DND-41 (cell line): ENCODE data around the gene ELOVL5.
"Not testable (repeated sequence)": the region's sequence is repeated elsewhere in the genome, so short reads cannot be mapped to it uniquely, and the experiment has no call there.

ENCODE experiments used
- ATAC-seq: fragments of 200-7000 bp; cut with Tn5 transposase; 3 replicates; pipeline ENCODE4 v1.9.1; 2021; ENCODE audit warnings: low read depth; ENCODE audit not compliant: insufficient read depth
- DNase-seq: peaks from one replicate; pipeline ENCODE4 v3.0.0-alpha.2; 2020
- H2AFZ ChIP-seq: 2 replicates; pipeline ENCODE4 v1.6.0; 2012; ENCODE audit warnings: low read depth, low read length
- H3K27ac ChIP-seq: 2 replicates; pipeline ENCODE4 v1.5.1; 2012; ENCODE audit warnings: low read length, inconsistent platforms
- H3K27me3 ChIP-seq: fragments of 200-600 bp; sonication (generic); 2 replicates; pipeline ENCODE4 v1.6.0; 2012; ENCODE audit warnings: low read length, mild to moderate bottlenecking, inconsistent platforms; ENCODE audit not compliant: insufficient read depth, poor library complexity
- H3K36me3 ChIP-seq: 2 replicates; pipeline ENCODE4 v1.5.1; 2012; ENCODE audit warnings: low read length, inconsistent platforms; ENCODE audit not compliant: insufficient read depth
- H3K4me1 ChIP-seq: 2 replicates; pipeline ENCODE4 v1.5.1; 2012; ENCODE audit warnings: mild to moderate bottlenecking, low read length; ENCODE audit not compliant: insufficient read depth
- H3K4me2 ChIP-seq: 2 replicates; pipeline ENCODE4 v1.6.0; 2012; ENCODE audit warnings: mild to moderate bottlenecking, moderate library complexity, low read length, inconsistent platforms; ENCODE audit not compliant: insufficient read depth
- H3K4me3 ChIP-seq, 2 experiments: fragments of 200-600 bp in 1 of 2; shearing (Covaris generic) in 1 of 2; 2 replicates each; pipeline ENCODE4 v1.5.1; 2012 to 2016; ENCODE audit warnings: inconsistent platforms in 2 of 2, low read length in 2 of 2, mild to moderate bottlenecking in 2 of 2, low read depth in 1 of 2, moderate library complexity in 1 of 2
- H3K79me2 ChIP-seq: 2 replicates; pipeline ENCODE4 v1.6.0; 2012; ENCODE audit warnings: low read length, inconsistent platforms; ENCODE audit not compliant: insufficient read depth
- H3K9ac ChIP-seq: 2 replicates; pipeline ENCODE4 v1.6.0; 2012; ENCODE audit warnings: low read depth, mild to moderate bottlenecking, inconsistent platforms, low read length, moderate library complexity
- H3K9me3 ChIP-seq: 2 replicates; pipeline ENCODE4 v1.5.1; 2012; ENCODE audit warnings: low read length, moderate library complexity, mild to moderate bottlenecking, inconsistent platforms; ENCODE audit not compliant: insufficient read depth, severe bottlenecking
- H4K20me1 ChIP-seq: 2 replicates; pipeline ENCODE4 v1.6.0; 2012; ENCODE audit warnings: low read length; ENCODE audit not compliant: insufficient read depth
- EZH2 ChIP-seq: IDR thresholded peaks from 3 replicates; pipeline ENCODE4 v1.6.1; 2012; ENCODE audit warnings: borderline replicate concordance, low read depth, mild to moderate bottlenecking, moderate library complexity, low read length, inconsistent platforms; ENCODE audit not compliant: severe bottlenecking
- TF ChIP-seq, protein P1 (sequence below): IDR thresholded peaks from 2 replicates; pipeline ENCODE4 v1.5.1; 2012; ENCODE audit warnings: borderline replicate concordance, low read length, moderate library complexity, mild to moderate bottlenecking; ENCODE audit not compliant: poor library complexity, severe bottlenecking; ENCODE audit errors: extremely low read depth

Gene ELOVL5

DNA sequence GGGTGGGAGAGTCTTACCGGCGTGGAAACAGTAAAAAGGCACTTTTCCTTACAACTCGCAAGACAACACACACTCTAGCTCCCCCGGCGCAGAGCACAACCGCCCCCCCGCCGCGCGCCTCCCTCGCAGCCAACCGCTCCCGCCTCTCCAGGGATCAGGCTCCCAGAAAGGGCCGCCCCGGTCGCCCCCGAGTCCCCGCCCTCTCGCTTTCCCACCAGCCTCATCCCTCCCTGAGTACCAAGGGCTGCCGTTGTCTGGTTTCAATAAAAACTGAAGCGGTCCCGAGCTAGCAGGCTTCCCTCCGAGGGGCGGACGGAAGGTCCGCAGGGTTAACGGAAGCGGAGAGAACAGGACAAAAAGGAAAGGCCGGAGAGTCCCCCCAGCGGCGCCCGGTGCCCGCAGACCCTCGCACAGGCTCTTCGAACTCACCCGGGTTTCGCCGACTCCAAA lies 804 bp downstream of the ELOVL5 start:
- Histone ChIP-seq H3K4me1 (peaks cover 52% of the 10 kb centered on the region), H3K79me2 (peaks cover 63% of the 10 kb centered on the region)

DNA sequence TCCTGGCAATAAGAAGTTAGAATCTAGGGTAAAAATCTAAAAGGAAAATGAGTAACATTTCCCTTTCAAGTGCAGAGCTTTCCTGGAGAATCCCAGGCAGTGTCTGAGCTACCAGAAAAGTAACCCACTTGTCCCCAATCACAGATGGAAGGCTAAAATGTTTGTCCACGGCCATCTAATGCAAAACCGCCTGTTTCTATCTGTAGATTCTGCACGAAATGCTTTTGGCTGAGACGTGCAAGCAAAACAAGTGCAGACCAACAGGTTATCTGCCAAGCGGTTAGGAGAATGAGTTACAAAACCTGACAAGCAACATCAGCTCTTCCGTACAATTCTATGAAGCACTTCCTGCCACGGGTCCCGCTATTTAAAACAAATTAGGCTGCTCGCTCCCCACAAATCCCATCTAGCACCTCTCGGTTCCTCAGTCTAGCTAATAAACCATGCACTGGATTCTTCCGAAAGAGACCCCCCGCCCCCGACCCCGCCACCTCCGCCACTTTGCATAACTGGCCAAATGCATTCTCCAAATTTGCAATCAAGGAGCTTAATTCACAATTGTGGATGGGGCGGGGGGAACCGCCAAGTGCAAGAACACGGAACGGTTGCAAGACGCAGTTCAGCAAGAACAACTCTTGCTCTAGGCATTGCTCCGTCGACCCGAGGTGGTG lies 1.4 kb downstream of the ELOVL5 start:
- Histone ChIP-seq H3K4me1 (peaks cover 58% of the 10 kb centered on the region), H4K20me1 (peaks cover 47% of the 10 kb centered on the region), H3K4me2 (peak overlapping the region; percentile 85), H3K36me3 (peaks cover 24% of the 10 kb centered on the region), H3K9ac (peak overlapping the region; percentile 97), H3K4me3 (peak overlapping the region; percentile 71 to 87), H2AFZ (peak overlapping the region; percentile 90), H3K79me2 (peaks cover 68% of the 10 kb centered on the region), H3K27me3 (no peaks in the 10 kb centered on the region), H3K27ac (peak overlapping the region; percentile 96), H3K9me3 (no peaks in the 10 kb centered on the region)
- TF ChIP-seq, protein P1, sequence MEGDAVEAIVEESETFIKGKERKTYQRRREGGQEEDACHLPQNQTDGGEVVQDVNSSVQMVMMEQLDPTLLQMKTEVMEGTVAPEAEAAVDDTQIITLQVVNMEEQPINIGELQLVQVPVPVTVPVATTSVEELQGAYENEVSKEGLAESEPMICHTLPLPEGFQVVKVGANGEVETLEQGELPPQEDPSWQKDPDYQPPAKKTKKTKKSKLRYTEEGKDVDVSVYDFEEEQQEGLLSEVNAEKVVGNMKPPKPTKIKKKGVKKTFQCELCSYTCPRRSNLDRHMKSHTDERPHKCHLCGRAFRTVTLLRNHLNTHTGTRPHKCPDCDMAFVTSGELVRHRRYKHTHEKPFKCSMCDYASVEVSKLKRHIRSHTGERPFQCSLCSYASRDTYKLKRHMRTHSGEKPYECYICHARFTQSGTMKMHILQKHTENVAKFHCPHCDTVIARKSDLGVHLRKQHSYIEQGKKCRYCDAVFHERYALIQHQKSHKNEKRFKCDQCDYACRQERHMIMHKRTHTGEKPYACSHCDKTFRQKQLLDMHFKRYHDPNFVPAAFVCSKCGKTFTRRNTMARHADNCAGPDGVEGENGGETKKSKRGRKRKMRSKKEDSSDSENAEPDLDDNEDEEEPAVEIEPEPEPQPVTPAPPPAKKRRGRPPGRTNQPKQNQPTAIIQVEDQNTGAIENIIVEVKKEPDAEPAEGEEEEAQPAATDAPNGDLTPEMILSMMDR: no peak
- TF ChIP-seq EZH2: no peak
- ATAC-seq: peak; percentile 25
- peak; percentile 54 for DNase-seq

More for the DNA sequence above, 804 bp downstream of the ELOVL5 start:
- Histone ChIP-seq H2AFZ (peak overlapping the region; percentile 90), H4K20me1 (peaks cover 41% of the 10 kb centered on the region), H3K4me2 (peak overlapping the region; percentile 85), H3K36me3 (peaks cover 24% of the 10 kb centered on the region), H3K9ac (peak overlapping the region; percentile 97), H3K27ac (peak overlapping the region; percentile 96), H3K27me3 (no peaks in the 10 kb centered on the region), H3K9me3 (no peaks in the 10 kb centered on the region), H3K4me3 (peak overlapping the region; percentile 71 to 87)
- TF ChIP-seq, protein P1: peak; percentile 2
- TF ChIP-seq EZH2: no peak
- peak; percentile 74 for ATAC-seq
- peak; percentile 84 for DNase-seq

DNA sequence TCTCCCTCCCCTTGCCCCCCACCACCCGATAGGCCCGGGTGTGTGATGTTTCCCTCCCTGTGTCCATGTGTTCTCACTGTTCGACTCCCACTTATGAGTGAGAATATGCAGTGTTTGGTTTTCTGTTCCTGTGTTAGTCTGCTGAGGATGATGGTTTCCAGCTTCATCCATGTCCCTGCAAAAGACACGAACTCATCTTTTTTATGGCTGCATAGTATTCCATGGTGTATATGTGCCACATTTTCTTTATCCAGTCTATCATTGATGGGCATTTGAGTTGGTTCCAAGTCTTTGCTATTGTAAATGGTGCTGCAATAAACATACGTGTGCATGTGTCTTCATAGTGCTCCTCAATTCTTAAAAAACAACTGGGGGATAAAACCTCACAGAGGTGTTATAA lies 2.7 kb downstream of the ELOVL5 start:
- DNase-seq, H3K27me3 ChIP-seq, H3K9me3 ChIP-seq, ATAC-seq, H3K9ac ChIP-seq, H2AFZ ChIP-seq: not testable (repeated sequence)
- Histone ChIP-seq H3K27ac (peak overlapping the region; percentile 96), H4K20me1 (peaks cover 60% of the 10 kb centered on the region), H3K4me1 (peaks cover 71% of the 10 kb centered on the region), H3K4me2 (peak overlapping the region; percentile 85), H3K79me2 (peaks cover 82% of the 10 kb centered on the region), H3K36me3 (peaks cover 24% of the 10 kb centered on the region), H3K4me3 (peak overlapping the region in 1 of 2 experiments; percentile 87; a peak in 1 of 4 replicates)

DNA sequence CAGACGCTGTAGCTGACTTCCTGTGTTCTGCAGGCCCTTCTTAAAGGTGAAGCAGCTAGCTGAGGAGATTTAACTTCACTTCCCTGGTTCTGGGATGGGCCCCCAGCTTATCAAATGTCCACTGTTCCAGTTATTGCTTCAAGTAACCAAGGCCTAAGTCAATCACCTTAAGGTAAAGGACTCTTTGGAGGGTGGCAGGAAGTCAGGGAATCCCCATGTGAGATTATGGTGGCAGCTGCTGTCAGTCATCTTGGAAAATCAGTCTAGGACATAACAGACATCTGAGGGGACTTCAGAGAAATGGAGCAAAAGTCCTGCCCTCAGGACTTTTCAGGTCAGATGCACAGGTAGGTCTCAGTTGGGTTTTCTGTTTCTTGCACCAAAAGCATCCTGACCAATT lies 3.8 kb downstream of the ELOVL5 start:
- H3K9me3 ChIP-seq: no peaks in the 10 kb centered on the region
- ATAC-seq (no peak), DNase-seq (no peak)
- peak overlapping the region; percentile 85 for H3K4me2 ChIP-seq
- H3K27ac ChIP-seq: peak overlapping the region; percentile 58
- H3K9ac ChIP-seq: peak overlapping the region; percentile 13
- peaks cover 77% of the 10 kb centered on the region for H3K4me1 ChIP-seq
- H3K27me3 ChIP-seq: no peaks in the 10 kb centered on the region
- H3K36me3 ChIP-seq: peaks cover 29% of the 10 kb centered on the region
- H3K79me2 ChIP-seq: peaks cover 93% of the 10 kb centered on the region
- TF ChIP-seq, protein P1: no peak
- no peak for TF ChIP-seq EZH2
- H4K20me1 ChIP-seq: peaks cover 70% of the 10 kb centered on the region
- peak overlapping the region in 1 of 2 experiments; percentile 22; a peak in 2 of 4 replicates for H3K4me3 ChIP-seq
- no peak overlapping the region for H2AFZ ChIP-seq
